ENCODE results near the gene RNF144A.

Gene RNF144A

DNA sequence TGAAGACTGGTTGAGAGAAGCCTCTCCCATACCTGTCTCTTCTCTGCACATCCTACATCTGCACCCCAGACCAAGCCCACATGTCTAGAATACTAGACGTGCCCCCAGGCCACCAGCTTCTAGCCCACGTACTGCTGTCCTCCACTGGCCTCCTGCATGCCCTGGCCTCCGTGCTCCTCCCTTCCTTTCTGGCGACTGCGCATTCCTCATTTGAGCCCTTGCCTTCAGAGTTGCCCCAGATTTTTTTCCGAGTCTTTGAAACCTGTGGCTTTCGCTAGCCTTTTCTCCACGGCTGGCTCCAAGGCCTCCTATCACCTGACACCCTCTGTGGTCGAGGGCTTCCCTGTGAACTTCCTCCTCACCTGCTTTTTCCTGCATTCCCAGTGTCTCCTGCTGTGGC lies 11.2 kb downstream of the RNF144A start:
- no peaks in the 10 kb centered on the region for H3K27me3 ChIP-seq (ENCODE audit: insufficient read depth, low read length, poor library complexity, severe bottlenecking)
- H3K79me2 ChIP-seq (ENCODE audit: insufficient read depth, low read length): peaks cover 2% of the 10 kb centered on the region; the same call in 1 of the 2 replicates
- H3K36me3 ChIP-seq (ENCODE audit: insufficient read depth, low read length): no peaks in the 10 kb centered on the region
- TF ChIP-seq, protein P1, sequence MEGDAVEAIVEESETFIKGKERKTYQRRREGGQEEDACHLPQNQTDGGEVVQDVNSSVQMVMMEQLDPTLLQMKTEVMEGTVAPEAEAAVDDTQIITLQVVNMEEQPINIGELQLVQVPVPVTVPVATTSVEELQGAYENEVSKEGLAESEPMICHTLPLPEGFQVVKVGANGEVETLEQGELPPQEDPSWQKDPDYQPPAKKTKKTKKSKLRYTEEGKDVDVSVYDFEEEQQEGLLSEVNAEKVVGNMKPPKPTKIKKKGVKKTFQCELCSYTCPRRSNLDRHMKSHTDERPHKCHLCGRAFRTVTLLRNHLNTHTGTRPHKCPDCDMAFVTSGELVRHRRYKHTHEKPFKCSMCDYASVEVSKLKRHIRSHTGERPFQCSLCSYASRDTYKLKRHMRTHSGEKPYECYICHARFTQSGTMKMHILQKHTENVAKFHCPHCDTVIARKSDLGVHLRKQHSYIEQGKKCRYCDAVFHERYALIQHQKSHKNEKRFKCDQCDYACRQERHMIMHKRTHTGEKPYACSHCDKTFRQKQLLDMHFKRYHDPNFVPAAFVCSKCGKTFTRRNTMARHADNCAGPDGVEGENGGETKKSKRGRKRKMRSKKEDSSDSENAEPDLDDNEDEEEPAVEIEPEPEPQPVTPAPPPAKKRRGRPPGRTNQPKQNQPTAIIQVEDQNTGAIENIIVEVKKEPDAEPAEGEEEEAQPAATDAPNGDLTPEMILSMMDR (conservative IDR thresholded peaks at IDR 0.05; ENCODE audit: low read length): no peak
- TF ChIP-seq EZH2phosphoT487 (IDR thresholded peaks at IDR 0.05; ENCODE audit: borderline replicate concordance): no peak
- peaks cover 16% of the 10 kb centered on the region for H3K4me1 ChIP-seq (ENCODE audit: insufficient read depth, low read length, poor library complexity, severe bottlenecking)
- H3K9me2 ChIP-seq (replicated peaks; ENCODE audit: low read depth, low read length): no peaks in the 10 kb centered on the region
- no peaks in the 10 kb centered on the region for H3F3A ChIP-seq (ENCODE audit: low read depth)
- peaks cover 4% of the 10 kb centered on the region for H4K20me1 ChIP-seq (ENCODE audit: insufficient read depth, low read length, poor library complexity, severe bottlenecking)
- no peak overlapping the region for H3K4me3 ChIP-seq (ENCODE audit: low read length, poor library complexity, severe bottlenecking)
- H2AFZ ChIP-seq (ENCODE audit: low read length): no peak overlapping the region
- no peak overlapping the region for H3K4me2 ChIP-seq (ENCODE audit: low read depth, low read length, poor library complexity, severe bottlenecking)
- H3K9me3 ChIP-seq (ENCODE audit: insufficient read depth, low read depth, low read length): no peaks in the 10 kb centered on the region
- no peak overlapping the region for H3K9ac ChIP-seq (ENCODE audit: low read depth, low read length, poor library complexity, severe bottlenecking)

DNA sequence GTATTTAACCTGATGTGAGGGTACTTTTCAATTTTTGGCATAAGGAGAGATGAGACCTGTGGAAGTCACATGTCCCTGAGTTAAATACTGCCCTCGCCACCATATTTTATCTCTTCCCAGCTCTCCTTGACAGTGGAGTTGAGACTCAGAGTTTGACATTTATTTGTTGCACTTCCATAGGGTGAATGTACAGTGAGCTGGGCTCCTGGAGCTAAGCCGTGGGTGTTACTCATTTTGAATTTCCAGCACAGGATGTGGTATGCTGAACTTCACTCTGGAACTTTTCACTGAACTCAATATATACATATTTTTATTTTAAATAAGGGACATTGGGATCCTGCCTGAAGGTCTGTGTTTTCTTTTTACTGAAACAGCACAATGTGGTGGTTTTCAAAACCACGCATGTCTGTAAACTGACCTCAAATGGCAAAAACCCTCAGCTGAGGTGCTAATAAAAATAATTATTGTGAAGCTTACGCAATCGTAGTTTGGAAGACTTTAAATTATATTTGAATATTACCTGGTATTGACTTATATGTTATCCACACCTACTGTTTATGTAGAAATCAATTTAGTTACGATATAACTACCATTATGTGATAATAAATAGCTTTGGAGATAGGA lies 12.1 kb downstream of the RNF144A start:
- peak overlapping the region; percentile 42 for H3K4me2 ChIP-seq (ENCODE audit: low read depth, low read length, poor library complexity, severe bottlenecking)
- no peaks in the 10 kb centered on the region for H3K9me2 ChIP-seq (replicated peaks; ENCODE audit: low read depth, low read length)

DNA sequence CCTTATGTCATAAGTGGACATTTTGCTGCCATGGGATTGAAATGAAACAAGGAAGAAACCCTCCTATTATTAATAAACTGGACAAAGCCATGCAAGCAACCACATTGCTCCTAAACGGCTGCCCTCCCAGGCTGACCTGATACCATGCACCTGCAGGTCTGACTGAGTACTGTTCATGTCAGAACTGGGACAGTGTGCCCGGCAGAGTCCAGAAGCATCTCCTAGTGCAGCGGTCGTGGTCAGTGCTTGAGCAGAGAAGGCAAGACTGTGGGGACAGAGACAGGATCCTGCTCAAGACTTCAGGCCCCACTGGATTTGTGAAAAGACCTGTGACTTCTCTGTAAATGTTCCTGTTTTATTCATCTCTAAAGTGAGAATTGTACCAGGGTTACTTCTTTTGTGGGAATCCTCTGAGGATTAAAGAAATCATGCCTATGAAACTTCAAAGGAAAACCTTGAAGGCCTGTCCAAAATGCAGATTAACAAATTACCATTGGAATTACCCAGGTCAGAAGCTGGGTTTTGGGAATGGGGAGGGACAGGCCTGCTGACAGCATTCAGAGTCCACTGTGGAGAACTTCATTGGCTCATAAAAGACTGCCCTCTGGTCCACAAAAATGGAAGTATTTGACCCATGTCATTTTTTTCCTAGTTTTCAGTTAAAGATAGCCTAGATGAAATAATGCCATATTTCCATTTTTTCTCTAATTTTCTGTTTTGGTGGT lies 13.9 kb downstream of the RNF144A start:
- peaks cover 6% of the 10 kb centered on the region; the same call in 1 of the 2 replicates for H3K79me2 ChIP-seq (ENCODE audit: insufficient read depth, low read length)
- H3K4me1 ChIP-seq (ENCODE audit: insufficient read depth, low read length, poor library complexity, severe bottlenecking): peaks cover 9% of the 10 kb centered on the region
- H3K9me3 ChIP-seq (ENCODE audit: insufficient read depth, low read depth, low read length): no peaks in the 10 kb centered on the region
- H3K4me2 ChIP-seq (ENCODE audit: low read depth, low read length, poor library complexity, severe bottlenecking): no peak overlapping the region
- no peaks in the 10 kb centered on the region for H3K36me3 ChIP-seq (ENCODE audit: insufficient read depth, low read length)
- H4K20me1 ChIP-seq (ENCODE audit: insufficient read depth, low read length, poor library complexity, severe bottlenecking): peaks cover 4% of the 10 kb centered on the region
- H3K4me3 ChIP-seq (ENCODE audit: low read length, poor library complexity, severe bottlenecking): no peak overlapping the region
- TF ChIP-seq, protein P1 (conservative IDR thresholded peaks at IDR 0.05; ENCODE audit: low read length): no peak
- TF ChIP-seq EZH2phosphoT487 (IDR thresholded peaks at IDR 0.05; ENCODE audit: borderline replicate concordance): no peak
- no peak overlapping the region for H3K9ac ChIP-seq (ENCODE audit: low read depth, low read length, poor library complexity, severe bottlenecking)
- H3F3A ChIP-seq (ENCODE audit: low read depth): no peaks in the 10 kb centered on the region
- H3K27me3 ChIP-seq (ENCODE audit: insufficient read depth, low read length, poor library complexity, severe bottlenecking): no peaks in the 10 kb centered on the region
- H3K9me2 ChIP-seq (replicated peaks; ENCODE audit: low read depth, low read length): no peaks in the 10 kb centered on the region
- H2AFZ ChIP-seq (ENCODE audit: low read length): no peak overlapping the region

More for the DNA sequence above, 12.1 kb downstream of the RNF144A start:
- no peaks in the 10 kb centered on the region for H3K9me3 ChIP-seq (ENCODE audit: insufficient read depth, low read depth, low read length)
- peaks cover 16% of the 10 kb centered on the region for H3K4me1 ChIP-seq (ENCODE audit: insufficient read depth, low read length, poor library complexity, severe bottlenecking)
- H3K79me2 ChIP-seq (ENCODE audit: insufficient read depth, low read length): peaks cover 2% of the 10 kb centered on the region; the same call in 1 of the 2 replicates
- peaks cover 4% of the 10 kb centered on the region for H4K20me1 ChIP-seq (ENCODE audit: insufficient read depth, low read length, poor library complexity, severe bottlenecking)
- TF ChIP-seq, protein P1 (conservative IDR thresholded peaks at IDR 0.05; ENCODE audit: low read length): no peak
- no peak for TF ChIP-seq EZH2phosphoT487 (IDR thresholded peaks at IDR 0.05; ENCODE audit: borderline replicate concordance)
- no peaks in the 10 kb centered on the region for H3K27me3 ChIP-seq (ENCODE audit: insufficient read depth, low read length, poor library complexity, severe bottlenecking)
- H3K36me3 ChIP-seq (ENCODE audit: insufficient read depth, low read length): no peaks in the 10 kb centered on the region
- H3F3A ChIP-seq (ENCODE audit: low read depth): no peaks in the 10 kb centered on the region
- no peak overlapping the region for H3K9ac ChIP-seq (ENCODE audit: low read depth, low read length, poor library complexity, severe bottlenecking)
- no peak overlapping the region for H3K4me3 ChIP-seq (ENCODE audit: low read length, poor library complexity, severe bottlenecking)
- no peak overlapping the region for H2AFZ ChIP-seq (ENCODE audit: low read length)
